GM18526 (cell line): Measurements from ENCODE around the gene CHD2.

Experiments used
- POLR2A ChIP-seq: IDR thresholded peaks from 3 replicates; pipeline ENCODE4 v1.6.1; 2011; ENCODE audit not compliant: insufficient read length; ENCODE audit errors: extremely low read depth

Gene CHD2

GRCh38 chr15:92899948-92900730 is at the start of gene CHD2:
TSS of gene CHD2 (plus strand) at chr15:92900324. CDS start at chr15:92901238, 914 bp downstream.
- TF ChIP-seq POLR2A, result peak; percentile 96

DNA sequence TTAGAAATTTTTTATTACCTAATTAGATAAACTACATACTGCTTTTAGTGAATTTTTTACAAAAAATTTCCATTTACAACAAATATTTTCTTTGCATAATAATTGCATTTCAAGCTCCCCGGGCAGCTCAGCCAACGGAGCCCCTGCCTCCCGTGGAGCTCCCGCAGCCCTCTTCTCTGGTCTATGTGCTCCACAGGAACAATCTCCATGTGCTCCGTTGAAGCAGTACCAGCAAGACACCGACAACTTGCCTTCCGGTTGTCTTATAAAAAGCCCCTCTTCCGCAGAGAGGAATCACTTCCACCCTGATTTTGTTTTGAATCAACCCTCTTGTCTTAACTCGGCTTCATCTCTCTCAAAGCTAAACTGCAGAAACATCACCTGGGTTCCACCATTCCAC is 46.9 kb upstream of the CHD2 start:
- no peak for TF ChIP-seq POLR2A

DNA sequence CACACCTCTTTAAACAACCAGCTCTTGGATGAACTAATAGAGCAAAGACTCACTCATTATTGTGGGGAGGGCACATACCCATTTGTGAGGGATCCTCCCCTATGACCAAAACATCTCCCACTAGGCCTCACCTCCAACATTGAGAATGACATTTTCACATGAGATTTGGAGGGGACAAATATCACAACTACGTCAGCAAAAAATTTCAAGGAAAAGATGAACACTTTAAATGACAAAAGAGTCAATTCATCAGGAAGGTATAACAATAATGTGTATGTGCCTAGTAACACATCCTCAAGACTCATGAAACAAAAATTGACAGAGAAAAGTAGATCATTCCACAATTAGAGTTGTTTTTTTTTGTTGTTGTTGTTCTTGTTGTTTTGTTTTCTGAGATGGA is 38.4 kb upstream of the CHD2 start:
- no peak for TF ChIP-seq POLR2A

GRCh38 chr15:92864127-92864814 is 35.9 kb upstream of the CHD2 start:
- no peak for TF ChIP-seq POLR2A

- no peak for TF ChIP-seq POLR2A
Measured at GRCh38 chr15:92869263-92869940, 30.7 kb upstream of the CHD2 start.

DNA sequence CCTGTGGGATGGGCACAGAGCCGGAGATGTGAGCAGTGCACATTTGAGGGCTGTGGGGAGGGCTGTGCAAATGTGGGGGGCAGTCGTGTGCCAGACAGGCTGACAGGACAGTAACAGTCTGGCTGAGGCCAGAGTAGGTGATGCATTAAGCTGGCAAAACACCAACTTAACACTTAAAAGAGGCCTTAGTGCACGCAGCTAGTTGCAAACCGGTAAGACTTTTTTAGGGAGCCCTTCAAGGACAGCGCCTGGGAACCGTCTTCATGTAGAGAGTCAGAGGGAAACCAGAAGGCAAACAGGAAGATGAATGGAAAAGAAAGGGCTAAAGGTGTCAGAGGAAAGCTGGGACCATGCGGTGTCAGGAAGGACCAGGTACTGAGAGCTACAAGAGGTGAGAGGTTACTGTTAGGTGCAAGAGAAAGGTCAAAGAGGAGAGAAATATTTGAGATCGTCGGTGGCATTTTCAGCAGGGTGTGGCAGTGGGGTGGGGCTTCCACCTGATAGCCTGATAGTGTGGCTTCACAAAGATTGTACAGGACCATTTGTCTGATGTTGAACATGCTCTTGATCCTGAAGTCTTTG is 30.0 kb upstream of the CHD2 start:
- TF ChIP-seq POLR2A, result no peak

GRCh38 chr15:92877000-92877399 is 23.1 kb upstream of the CHD2 start:
- TF ChIP-seq POLR2A, result no peak

GRCh38 chr15:92877416-92877815 is 22.7 kb upstream of the CHD2 start:
- TF ChIP-seq POLR2A, result no peak

DNA sequence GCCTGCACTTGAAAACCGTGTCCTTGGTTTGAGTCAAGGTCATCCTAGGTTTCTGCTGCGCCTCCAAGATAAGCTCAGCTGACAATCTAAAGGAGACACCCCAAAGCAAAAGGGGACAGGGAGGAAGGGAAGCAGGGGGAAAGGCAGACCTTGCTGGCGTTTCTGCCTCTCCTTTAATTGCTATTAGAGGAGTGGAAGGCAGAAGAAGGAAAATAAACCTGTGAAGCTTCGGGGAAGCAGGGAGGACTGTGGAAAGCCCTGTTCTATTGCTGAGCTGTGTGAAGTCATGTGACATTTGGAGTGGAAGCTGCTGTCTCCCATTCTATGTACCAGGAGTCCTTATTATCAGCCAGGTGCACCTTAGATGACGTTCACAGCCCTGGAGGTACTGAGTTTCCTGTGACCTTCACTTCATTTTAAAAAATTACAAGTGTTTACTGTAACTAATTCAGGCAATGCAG is 21.5 kb upstream of the CHD2 start:
- no peak for TF ChIP-seq POLR2A

DNA sequence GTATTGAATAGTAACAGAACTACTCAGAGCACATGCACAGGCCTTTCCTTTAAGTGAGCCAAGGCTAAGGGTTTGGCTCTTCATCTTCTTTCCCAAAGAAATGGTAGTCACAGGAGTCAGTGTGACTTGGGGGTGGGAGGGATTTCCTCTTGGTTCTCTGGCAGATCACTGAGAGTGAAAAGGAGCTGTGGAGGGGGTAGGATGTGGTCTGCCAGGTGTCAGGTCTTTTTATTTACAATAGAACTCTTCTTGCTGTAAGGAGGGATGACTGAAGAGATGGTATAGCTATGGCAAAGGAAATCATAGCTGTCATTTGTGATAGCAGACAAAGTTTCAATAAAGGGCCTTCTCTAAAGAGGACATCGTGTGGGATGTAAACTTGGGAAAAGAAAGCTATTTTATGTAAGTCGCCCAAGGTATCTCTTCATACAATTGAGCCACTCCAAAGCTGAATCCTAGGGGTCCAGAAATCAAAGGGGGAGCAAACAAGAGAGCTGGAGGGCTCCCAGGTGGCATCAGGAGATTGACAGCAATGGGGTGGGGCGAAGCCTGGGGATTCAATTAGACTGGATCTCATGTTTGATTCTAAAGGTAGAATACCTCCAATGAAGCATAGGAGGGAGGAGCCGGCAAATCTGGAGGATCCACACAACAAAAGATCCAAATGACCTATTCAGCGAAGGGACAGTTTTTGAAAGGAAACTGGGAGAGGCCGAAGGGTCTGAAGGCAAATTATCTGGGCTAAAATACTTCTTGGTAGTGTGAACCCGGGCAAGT is 20.0 kb upstream of the CHD2 start:
- no peak for TF ChIP-seq POLR2A

GRCh38 chr15:92880796-92881195 is 19.3 kb upstream of the CHD2 start:
- TF ChIP-seq POLR2A, result no peak

GRCh38 chr15:92881211-92881754 is 18.8 kb upstream of the CHD2 start:
- TF ChIP-seq POLR2A, result no peak

- TF ChIP-seq POLR2A, result peak; percentile 96
Measured at GRCh38 chr15:92881802-92882696, 18.1 kb upstream of the CHD2 start.
